ENCODE results near the gene KCNF1.

DNA sequence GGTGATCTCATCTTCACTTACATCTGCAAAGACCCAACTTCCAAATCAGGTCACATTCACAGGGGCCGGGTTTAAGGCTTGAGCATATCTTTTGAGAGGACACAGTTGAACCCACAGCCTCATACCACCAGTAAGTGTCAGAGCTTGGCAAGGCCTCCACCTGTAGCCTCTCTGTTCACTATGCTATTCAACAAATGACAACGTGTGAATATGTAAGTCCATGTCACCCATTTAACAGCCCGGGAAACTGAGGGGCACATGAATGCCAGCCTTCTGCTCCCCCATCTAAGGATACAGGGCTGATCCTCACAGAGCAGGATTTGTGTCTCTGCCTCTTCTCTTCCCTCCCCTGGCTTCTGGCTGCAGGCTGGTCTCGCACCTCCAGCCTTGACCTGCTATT is 3.5 kb upstream of the KCNF1 start:
- TF ChIP-seq, protein P1, sequence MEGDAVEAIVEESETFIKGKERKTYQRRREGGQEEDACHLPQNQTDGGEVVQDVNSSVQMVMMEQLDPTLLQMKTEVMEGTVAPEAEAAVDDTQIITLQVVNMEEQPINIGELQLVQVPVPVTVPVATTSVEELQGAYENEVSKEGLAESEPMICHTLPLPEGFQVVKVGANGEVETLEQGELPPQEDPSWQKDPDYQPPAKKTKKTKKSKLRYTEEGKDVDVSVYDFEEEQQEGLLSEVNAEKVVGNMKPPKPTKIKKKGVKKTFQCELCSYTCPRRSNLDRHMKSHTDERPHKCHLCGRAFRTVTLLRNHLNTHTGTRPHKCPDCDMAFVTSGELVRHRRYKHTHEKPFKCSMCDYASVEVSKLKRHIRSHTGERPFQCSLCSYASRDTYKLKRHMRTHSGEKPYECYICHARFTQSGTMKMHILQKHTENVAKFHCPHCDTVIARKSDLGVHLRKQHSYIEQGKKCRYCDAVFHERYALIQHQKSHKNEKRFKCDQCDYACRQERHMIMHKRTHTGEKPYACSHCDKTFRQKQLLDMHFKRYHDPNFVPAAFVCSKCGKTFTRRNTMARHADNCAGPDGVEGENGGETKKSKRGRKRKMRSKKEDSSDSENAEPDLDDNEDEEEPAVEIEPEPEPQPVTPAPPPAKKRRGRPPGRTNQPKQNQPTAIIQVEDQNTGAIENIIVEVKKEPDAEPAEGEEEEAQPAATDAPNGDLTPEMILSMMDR (IDR thresholded peaks at IDR 0.05 in 2 of 3, conservative IDR thresholded peaks at IDR 0.05 in 1 of 3; ENCODE audit: borderline replicate concordance in 1 of 3, insufficient read depth in 1 of 3, low read depth in 2 of 3, low read length in 2 of 3) = no peak
- TF ChIP-seq ZNF274 (IDR thresholded peaks at IDR 0.05; ENCODE audit: low read depth, low read length) (no peak), POLR2A (IDR thresholded peaks at IDR 0.05; ENCODE audit: borderline replicate concordance, extremely low read depth, insufficient read depth, insufficient read length) (no peak), ZFX (IDR thresholded peaks at IDR 0.05) (no peak), RAD21 (IDR thresholded peaks at IDR 0.05; ENCODE audit: low read depth) (no peak), POLR2AphosphoS5 (IDR thresholded peaks at IDR 0.05; ENCODE audit: low read depth, low read length) (no peak)

All from HCT116 (cell line).